ENCODE data around the gene ARID3A. TPM values are rescaled to one million over a fixed set of nuclear protein-coding genes. Genes with fewer than 3 reads are reported as not detected.
A peak's percentile ranks its signal among the peaks of the same experiment; 100 is the strongest.

The ARID3A gene
- total RNA-seq, 1 donor from 2014 or later = 149 TPM

- no peak for TF ChIP-seq CTCF (IDR thresholded peaks at IDR 0.05; ENCODE audit: unreplicated experiment)
- Mint-ChIP-seq H3K4me1 (ENCODE audit: low read depth) (no peaks in the 10 kb centered on the region), H3K27ac (no peak overlapping the region), H3K4me3 (ENCODE audit: low read depth) (no peak overlapping the region), H3K9me3 (ENCODE audit: low read depth) (no peaks in the 10 kb centered on the region), H3K36me3 (ENCODE audit: insufficient read depth) (peaks cover 7% of the 10 kb centered on the region), H3K27me3 (peaks cover 22% of the 10 kb centered on the region)
- no peak for DNase-seq (ENCODE audit: low spot score, unreplicated experiment)
Measured at GRCh38 chr19:993831-994393, 68.1 kb downstream of the ARID3A start.

GRCh38 chr19:994516-994915, 68.7 kb downstream of the ARID3A start:
- Mint-ChIP-seq H3K9me3 (ENCODE audit: low read depth) (no peaks in the 10 kb centered on the region), H3K36me3 (ENCODE audit: insufficient read depth) (peaks cover 7% of the 10 kb centered on the region), H3K4me3 (ENCODE audit: low read depth) (no peak overlapping the region), H3K27ac (no peak overlapping the region), H3K4me1 (ENCODE audit: low read depth) (no peaks in the 10 kb centered on the region), H3K27me3 (peaks cover 28% of the 10 kb centered on the region)
- DNase-seq (ENCODE audit: low spot score, unreplicated experiment) = no peak
- no peak for TF ChIP-seq CTCF (IDR thresholded peaks at IDR 0.05; ENCODE audit: unreplicated experiment)

GRCh38 chr19:995051-995827, 69.4 kb downstream of the ARID3A start:
- no peak for DNase-seq (ENCODE audit: low spot score, unreplicated experiment)

GRCh38 chr19:996051-996838, 70.4 kb downstream of the ARID3A start:
- Mint-ChIP-seq H3K36me3 (ENCODE audit: insufficient read depth) (peaks cover 4% of the 10 kb centered on the region), H3K9me3 (ENCODE audit: low read depth) (no peaks in the 10 kb centered on the region), H3K4me1 (ENCODE audit: low read depth) (no peaks in the 10 kb centered on the region), H3K4me3 (ENCODE audit: low read depth) (peak overlapping the region; percentile 26), H3K27ac (no peak overlapping the region), H3K27me3 (peaks cover 34% of the 10 kb centered on the region)
- TF ChIP-seq CTCF (IDR thresholded peaks at IDR 0.05; ENCODE audit: unreplicated experiment) = no peak
- no peak for DNase-seq (ENCODE audit: low spot score, unreplicated experiment)

More at GRCh38 chr19:995051-995827, 69.4 kb downstream of the ARID3A start:
- H3K27me3 Mint-ChIP-seq = peaks cover 31% of the 10 kb centered on the region
- H3K36me3 Mint-ChIP-seq (ENCODE audit: insufficient read depth) = peaks cover 7% of the 10 kb centered on the region
- no peaks in the 10 kb centered on the region for H3K4me1 Mint-ChIP-seq (ENCODE audit: low read depth)
- no peak overlapping the region for H3K4me3 Mint-ChIP-seq (ENCODE audit: low read depth)
- no peak overlapping the region for H3K27ac Mint-ChIP-seq
- TF ChIP-seq CTCF (IDR thresholded peaks at IDR 0.05; ENCODE audit: unreplicated experiment) = no peak
- H3K9me3 Mint-ChIP-seq (ENCODE audit: low read depth) = no peaks in the 10 kb centered on the region

GRCh38 chr19:998064-998463, 72.2 kb downstream of the ARID3A start:
- H3K4me3 Mint-ChIP-seq (ENCODE audit: low read depth) = no peak overlapping the region
- no peaks in the 10 kb centered on the region for H3K36me3 Mint-ChIP-seq (ENCODE audit: insufficient read depth)
- no peaks in the 10 kb centered on the region for H3K4me1 Mint-ChIP-seq (ENCODE audit: low read depth)
- H3K9me3 Mint-ChIP-seq (ENCODE audit: low read depth) = no peaks in the 10 kb centered on the region
- peaks cover 40% of the 10 kb centered on the region for H3K27me3 Mint-ChIP-seq
- H3K27ac Mint-ChIP-seq = no peak overlapping the region
- no peak for DNase-seq (ENCODE audit: low spot score, unreplicated experiment)
- no peak for TF ChIP-seq CTCF (IDR thresholded peaks at IDR 0.05; ENCODE audit: unreplicated experiment)
